GM21367 (cell line): ENCODE data around the gene IL6ST.
"Not testable (repeated sequence)": the region's sequence is repeated elsewhere in the genome, so short reads cannot be mapped to it uniquely, and the experiment has no call there.

Source experiments
- ATAC-seq: cut with Tn5 transposase; IDR thresholded peaks from one replicate; pipeline ENCODE4 v1.9.1; 2021; ENCODE audit not compliant: unreplicated experiment

The IL6ST gene

DNA sequence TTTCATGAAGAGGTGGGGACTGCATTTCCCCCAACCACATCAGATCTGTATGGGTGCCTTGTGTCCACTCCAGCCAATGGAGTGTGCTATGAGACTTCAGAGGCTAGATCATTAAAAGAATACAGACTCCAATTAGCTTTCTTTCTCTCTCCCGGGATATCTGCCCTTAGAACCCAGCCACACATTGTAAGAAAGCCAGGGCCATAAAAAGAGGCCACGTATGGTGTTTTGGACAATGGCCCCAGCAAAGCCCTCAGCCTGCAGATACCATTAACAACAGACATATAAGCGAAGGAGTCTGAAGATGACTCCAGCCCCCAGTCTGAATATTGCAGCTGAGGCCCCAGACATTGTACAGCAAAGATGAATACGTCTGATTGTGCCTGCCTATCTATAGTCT lies 21.5 kb downstream of the IL6ST start:
- ATAC-seq = no peak

DNA sequence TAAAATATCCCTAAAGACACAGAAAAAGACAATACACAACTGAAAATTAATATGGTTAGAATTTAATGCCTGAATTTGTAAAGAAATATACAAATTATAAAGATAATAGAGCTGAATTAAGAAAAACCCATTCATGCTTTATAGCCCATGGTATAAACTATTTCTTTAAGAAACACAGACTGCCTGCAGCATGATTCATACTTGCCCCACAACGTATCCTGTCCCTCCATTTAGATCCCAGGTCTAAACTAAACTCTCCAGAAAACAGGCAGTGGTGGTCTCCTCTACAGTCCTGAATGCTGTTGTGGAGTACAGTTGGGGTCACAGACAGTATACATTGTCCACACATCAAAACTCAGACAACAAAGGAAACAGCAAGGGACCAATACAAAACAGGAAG lies 24.8 kb downstream of the IL6ST start:
- no peak for ATAC-seq

DNA sequence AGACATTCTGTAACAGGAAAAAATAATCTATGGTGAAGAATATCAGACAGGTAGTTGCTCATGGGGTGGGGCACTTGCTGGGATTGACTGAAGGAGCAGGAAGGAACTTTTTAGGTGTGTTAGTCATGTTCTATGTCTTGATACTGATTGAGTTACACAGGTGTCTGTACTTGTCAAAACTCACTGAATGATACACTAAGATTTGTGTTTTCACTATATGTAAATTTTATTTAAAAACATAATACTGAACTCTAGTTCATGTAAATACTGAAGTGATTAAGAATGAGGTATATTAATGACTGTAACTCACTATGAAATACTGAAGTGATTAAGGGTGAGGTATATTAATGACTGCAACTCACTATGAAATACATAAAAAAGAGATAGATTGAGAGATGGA lies 28.5 kb downstream of the IL6ST start:
- no peak for ATAC-seq

DNA sequence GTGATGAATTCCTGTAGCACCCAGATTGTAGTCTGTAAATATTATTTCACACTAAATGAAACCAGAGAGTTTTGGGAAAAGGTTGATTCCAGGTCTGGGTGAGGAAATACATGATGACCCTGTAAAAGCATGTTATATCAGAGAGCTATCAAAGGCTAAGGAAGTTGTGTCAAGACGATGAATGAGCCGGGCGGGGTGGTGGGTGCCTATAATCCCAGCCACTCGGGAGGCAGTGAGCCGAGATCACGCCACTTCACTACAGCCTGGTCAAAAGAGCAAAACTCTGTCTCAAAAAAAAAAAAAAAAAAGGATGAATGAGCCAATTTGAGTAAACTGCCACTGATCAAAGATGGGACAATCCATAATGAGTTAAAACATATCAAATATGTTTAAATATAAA lies 29.2 kb downstream of the IL6ST start:
- no peak for ATAC-seq

DNA sequence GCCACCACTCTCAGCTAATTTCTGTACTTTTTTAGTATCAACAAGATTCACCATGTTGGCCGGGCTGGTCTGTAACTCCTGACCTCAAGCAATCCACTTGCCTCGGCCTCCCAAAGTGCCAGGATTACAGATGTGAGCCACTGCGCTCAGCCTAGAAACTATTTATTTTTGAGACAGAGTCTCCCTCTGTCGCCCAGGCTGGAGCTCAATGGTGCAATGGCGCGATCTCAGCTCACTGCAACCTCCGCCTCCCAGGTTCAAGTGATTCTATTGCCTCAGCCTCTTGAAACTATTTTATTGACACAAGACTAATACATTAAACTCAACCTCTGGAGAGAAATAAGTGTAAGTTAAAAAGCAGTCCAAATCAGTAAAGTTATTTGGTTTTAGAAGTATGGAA lies 34.0 kb downstream of the IL6ST start:
- no peak for ATAC-seq

DNA sequence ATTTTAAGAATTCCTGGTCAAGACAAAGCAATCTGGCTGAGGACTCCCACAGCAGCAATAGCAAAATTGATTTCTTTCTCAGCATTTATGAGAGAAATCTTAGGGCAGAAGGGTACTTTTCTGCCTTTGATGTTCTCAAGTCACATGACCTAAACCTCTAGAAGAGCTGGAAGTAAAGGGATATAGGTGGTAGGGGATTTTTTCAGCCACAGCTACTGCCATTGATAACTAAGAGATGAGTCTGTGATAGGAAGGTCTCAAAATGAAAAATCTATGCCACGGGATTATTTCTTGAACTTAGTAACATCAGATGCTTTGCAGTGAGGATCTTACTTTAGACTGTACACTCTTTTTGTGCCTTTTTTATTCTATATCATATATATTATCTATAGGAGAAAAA lies 35.6 kb downstream of the IL6ST start:
- ATAC-seq = no peak

DNA sequence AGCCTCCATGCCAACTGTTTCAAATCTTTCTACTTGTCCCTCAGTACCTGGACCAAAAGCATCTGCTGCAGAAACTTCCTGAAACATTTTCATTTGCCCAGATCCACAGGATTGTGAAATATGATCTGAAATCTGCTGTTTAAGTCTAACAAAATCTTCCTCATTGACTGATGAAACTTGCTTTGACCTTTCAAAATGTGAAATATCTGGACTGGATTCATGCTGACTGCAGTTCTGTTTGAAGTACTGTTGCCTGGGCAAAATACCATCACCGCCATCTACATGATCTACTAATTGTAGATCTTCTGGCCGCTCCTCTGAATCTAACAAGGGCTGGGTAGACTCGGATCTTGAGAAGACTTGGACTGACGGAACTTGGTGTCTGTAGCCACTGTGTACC lies 53.6 kb downstream of the IL6ST start:
- ATAC-seq = not testable (repeated sequence)

DNA sequence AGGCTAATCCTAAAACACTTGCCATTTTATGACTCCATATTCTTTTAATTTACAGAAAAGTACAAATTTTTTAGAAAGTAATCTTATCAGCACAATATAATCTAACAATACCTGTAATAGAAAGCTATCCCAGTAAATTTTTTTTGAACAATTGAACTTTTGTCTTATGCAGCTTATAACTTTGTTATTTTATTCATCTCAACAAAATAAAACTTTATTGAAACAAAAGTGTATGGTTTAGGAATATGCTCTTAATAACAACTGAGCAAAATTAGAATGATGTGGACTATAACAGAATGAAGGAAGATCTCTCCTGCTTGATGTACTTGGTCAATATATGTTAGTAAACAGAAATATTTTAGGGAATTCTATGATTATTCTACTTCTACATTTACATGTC lies 57.2 kb downstream of the IL6ST start:
- not testable (repeated sequence) for ATAC-seq

DNA sequence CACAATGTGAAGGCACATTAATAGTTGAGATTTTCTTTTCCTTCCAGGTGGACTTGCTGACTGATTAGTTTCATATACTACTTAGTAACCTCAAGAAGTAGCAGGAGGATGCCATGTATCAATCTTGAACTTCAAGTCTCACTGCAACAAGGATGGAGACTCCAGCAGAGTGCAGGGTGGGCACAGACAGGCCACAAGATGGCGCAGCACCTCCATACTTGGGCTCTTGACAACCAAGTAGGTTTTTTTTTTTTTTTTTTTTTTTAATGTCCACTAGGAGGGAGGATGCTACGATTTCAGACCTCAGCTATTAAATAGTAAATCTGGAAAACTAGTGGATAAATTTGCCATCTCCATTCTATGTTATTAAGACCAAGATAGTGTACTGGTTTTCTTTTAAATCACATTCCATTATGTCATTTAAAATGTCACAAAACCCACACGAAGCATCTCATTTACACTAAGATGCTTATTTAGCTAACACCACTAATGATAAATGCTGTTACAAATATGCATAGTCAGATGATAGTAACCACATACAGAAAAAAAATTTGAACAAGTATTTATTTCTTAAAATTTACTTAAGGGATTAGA lies 58.6 kb downstream of the IL6ST start:
- ATAC-seq = no peak

DNA sequence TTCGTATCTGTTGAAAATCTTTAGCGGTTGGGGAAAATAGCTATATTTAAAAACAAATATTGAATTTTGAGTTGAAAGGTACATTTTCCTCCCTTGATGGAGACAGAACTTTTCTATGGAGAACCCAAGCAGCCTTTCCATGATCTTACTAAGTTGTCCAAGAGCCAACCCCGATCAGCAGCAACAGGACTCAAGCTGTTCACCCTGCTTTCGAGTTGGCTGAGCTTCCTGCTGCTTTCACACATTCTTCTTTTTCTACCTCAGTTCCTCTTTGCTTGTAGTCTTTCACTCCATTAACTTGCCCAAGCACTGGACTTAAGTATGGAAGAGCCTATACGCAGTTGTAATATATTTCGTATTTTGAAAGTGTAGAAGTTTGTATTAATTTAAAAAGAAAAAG lies 59.4 kb downstream of the IL6ST start:
- no peak for ATAC-seq

DNA sequence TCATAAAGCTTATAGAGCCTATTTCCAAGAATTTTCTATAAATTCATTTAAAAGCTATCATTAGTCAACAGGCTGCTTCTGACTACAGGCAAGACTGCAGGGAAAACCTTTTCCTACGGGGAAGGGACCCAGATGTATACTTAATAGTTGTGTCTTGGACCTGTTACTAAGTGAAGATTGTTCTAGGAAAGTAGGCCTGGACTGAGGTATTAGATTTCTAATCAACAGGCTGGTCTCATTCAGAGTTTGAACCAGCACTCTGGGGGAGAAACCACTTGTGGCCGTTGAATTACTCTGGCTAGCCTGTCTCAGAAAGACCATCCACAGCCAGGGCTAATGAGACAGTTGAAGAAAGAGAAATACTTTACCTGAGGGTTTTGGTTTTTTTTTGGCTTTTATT lies 60.0 kb downstream of the IL6ST start:
- ATAC-seq = no peak

DNA sequence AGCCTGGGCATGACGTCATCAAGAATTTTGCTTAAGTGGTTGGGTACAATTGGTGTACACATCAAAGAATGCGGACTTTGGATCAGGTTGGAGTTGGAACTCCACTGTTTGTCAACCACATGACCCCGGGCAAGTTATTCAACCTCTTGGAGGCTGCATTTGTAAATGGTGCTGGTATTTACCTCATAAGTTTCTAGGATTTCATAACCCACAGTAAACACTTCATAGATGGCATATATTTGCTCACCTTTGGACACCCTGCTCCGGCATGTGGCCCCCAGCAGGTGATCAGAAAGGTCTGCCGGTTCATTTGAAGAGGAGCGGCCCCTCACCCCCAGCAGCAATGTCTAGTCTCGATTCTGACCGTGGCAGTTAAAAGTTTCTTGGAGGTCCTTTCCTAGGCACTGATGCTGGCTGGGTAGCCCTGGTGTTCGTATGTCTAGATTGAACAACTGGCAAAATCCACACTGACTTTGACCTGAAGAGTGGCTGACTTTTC lies 60.6 kb downstream of the IL6ST start:
- ATAC-seq = no peak

DNA sequence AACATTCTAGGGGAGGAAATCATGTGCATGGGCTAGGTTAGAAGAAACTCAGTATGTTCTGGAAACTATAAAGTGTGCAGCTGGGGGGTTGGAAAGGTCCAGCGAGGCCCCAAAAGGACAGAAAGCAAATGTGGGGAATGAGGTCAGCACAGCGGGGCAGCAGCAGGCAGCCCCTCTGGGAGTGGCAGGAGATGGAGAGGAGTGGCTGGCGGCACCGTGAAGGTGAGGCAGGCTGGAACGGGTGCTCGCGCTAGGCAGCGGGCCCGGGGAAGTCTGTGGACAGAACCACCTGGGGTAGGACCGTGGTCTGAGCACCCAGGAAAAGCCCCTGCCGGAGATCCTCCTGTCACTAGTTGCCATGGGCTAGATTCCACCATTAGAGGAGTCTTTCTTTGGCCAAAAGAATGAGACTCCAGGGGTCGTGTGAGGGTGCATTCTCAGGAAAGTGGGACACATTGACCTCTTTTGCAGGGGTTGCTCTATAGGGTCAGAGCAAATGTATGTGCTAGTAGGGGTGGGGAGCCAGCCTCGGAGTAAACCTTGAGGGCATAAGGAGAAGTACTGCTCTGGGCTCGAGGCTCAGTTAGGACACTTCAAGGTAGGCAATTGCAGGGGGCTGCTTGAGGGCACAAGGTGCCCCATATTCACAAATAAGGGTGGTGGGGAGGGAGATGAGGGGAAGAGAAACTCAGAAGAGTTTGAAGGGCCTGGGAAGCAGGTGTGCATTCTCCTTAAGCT lies 61.2 kb downstream of the IL6ST start:
- ATAC-seq = no peak

DNA sequence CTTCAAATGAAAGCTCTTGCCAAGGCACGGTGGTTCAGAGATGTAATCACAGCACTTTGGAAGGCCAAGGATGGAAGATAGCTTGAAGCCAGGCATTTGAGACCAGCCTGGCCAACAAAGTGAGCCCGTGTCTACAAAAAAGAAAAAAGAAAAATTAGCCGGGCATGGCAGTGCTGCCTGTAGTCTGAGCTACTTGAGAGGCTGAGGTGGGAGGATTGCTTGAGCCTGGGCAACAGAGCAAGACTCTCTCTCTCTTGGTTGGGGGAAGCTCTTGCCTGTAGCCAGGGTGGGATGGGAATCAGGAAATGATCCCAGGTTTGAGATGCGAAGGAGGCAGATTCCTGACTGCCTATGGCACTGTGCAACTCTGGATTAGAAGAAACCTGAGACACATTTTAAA lies 62.1 kb downstream of the IL6ST start:
- no peak for ATAC-seq

DNA sequence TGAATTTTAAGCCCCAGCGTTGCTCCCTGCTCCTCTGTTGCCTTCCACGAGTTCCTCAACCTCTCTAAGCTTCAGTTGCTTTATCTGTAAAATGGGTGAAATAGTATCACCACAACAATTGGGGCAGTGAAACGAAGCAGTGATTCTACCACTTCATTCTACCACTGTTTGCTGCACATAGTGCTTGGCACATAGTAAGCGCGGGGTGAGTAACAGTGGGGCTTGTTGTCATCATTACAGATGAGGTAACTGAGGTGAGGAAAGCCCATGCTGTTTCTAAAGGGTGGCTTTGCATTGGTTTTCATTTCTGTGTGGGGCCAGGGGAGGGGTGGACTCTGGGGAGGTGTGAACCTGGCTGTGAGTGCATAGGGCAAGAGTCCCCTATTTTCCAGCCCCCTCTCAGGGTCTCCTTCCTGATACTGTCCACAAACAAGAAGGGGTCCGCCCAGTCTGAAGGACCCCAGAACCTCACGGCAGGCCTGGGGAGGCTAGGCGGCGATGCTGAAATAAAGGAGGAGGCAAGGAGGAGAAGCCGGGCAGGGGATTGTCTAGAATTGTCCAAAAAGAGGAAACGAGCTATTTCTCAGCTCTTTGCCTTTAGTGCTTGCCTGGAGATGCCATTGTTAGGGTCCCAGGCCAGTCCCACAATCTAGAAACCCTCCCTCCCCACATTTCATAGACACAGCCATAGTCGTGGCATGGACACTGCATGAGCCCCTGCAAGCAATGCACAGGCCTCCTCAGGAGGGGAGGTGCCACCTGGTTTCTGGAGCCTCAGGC lies 65.6 kb downstream of the IL6ST start:
- ATAC-seq = no peak

DNA sequence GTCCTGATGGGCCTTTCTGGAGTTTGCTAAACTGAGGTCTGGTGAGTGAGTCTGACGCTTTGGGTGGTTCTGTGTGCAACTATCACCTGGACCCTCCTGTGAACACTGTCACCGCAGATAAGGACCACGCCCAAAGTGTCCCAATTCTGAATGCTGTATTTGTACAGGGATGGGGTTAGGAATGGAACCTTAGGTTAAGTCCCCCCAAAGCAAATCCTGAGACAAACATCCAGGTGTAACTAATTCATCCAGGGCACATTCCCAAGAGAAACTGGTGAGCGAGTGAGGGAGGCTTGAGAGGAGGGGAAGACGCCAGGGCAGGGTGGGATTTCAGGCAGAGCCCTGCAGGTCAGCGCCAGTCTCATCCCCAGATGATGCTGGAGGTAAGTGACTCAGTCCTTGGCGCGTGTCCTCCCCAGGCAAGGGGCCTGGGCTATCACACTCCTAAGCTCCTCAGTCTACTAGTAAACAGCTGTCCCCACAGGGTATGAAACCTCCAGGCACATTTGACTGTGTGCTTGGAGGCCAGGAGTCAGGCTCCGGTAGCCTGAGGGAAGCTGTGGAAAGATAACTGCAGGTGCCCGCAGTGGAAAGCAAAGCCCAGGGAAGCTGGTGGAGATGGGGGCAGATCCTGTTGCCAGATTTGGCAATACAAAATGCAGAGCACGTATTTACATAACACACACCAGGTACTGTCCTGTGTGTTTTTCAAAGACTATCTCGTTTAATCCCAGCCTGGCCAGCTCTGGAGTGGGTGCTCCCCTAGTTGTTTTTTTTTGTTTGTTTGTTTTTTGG lies 66.7 kb downstream of the IL6ST start:
- no peak for ATAC-seq

DNA sequence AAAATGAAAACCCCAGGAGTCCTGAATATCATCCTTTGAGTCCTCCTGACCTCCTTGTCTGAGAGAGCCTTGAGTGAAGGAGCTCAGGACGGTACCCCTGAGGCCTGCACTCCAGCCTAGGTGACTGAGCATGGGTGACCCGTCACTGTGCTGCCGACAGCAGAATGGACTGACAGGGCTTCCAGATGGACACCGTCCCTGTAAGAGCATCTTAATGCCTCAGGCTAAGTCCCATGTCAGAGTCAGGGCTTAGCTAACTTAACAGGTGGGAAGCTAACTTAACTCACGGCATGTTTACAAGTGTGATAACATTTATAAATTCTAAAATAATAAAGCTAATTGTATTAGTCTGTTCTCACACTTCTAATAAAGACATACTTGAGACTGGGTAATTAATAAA lies 68.3 kb downstream of the IL6ST start:
- no peak for ATAC-seq

DNA sequence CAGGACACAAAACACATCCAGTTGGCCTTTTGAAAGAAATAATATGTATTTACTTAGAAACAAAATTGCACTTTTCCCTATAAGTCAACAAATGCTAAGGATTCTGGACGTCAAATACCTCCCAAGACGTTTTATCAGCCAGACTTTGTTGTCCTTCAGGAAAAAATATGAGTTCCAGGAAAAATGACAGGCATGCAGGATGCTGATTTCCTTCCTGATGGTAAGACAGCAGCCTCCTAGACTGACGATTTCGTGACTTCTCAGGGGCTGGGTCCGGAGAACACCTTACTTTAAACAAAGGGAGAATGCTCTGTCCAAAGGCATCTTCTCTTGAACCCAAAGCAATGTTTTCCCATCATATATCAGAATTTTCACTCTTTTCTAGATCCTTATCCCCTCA lies 69.1 kb downstream of the IL6ST start:
- ATAC-seq = no peak

DNA sequence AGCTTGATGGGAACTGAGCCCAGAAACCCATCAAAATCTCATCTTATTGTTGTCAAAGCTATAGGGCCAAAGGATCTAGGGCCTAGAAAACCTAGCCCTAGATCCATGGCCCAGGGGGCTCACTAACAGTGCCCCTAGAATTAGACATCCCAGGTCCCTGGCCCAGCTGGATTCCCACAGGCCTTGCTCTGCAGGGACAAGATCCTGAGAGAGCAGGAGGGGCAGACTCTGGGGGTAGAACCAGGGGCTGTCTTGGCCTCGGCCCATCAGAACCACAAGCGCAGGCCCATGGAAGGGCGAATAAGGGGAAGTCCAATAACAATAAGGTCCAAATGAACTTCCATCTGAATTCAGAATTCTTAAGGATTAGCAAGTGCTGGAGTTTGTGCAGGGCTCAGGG lies 69.6 kb downstream of the IL6ST start:
- ATAC-seq = no peak

DNA sequence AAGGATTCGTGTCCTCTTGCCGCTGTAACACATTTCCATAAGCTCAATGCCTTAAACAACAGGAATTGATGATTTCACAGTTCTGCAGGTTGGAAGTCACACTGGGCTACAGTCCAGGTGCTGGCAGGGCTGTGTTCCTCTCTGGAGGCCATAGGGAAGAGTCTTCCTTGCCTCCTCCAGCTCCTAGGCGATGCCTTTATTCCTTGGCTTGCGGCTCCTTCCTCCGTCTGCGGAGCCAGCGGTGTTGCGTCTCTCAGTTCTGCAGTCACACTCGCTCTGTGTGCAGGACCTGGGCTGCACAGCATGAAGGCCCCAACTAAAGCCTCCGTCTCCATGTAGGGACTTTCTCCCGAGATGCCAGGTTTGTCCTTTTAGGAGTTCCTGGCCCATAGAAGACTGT lies 70.0 kb downstream of the IL6ST start:
- ATAC-seq = no peak

DNA sequence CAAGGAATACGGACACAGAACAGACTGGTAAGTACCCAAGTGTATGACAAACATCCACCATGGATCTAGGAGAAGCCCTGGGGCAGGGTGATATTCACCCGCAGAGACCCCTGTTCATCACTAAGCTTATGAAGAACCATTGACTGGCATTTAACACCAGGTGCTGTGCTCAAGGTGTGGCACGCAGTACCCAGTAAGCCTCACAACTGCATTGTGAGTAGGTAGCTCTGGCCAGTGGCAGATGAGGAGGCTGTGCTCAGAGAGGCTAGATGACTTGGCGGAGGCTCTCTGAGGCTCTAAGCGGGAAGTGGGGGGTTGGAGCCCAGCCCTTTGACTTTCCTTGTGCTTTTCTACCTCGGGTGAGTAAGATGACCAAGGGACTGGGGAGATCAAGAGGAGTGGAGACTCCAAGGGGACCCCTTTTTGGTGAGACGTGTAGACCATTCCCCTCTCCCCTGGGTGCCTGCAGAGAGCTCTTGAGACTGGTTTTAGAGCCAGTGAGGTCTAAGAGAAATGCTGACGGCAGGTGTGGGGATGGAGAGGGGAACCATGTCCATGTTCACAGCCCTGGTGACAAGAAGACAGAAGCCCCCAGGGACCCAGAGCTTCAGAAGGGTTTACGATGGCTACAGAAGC lies 70.8 kb downstream of the IL6ST start:
- ATAC-seq = no peak
